NT2/D1 (cell line): Measurements from ENCODE around the gene SRMS.

Source experiments
- SUZ12 ChIP-seq: IDR thresholded peaks from 2 replicates; pipeline ENCODE4 v1.6.1; 2011; ENCODE audit not compliant: insufficient read length, insufficient read depth; ENCODE audit errors: extremely low read depth
- YY1 ChIP-seq: IDR thresholded peaks from 2 replicates; pipeline ENCODE4 v1.6.1; 2011; ENCODE audit not compliant: insufficient read length, insufficient read depth
- ZNF274 ChIP-seq: IDR thresholded peaks from 2 replicates; pipeline ENCODE4 v1.6.1; 2011; ENCODE audit warnings: mild to moderate bottlenecking, low read depth, low read length

- TF ChIP-seq YY1: no peak
- no peak for TF ChIP-seq ZNF274
- TF ChIP-seq SUZ12: no peak
Observed at GRCh38 chr20:63500151-63500901, 47.2 kb downstream of the SRMS start.
